AG08396 (cell line): ENCODE results near the gene PIGU.
A peak's percentile ranks its signal among the peaks of the same experiment; 100 is the strongest.
"Not testable (repeated sequence)": the region's sequence is repeated elsewhere in the genome, so short reads cannot be mapped to it uniquely, and the experiment has no call there.

Experiments
- DNase-seq: peaks from one replicate; pipeline ENCODE4 v3.0.0; 2012; ENCODE audit warnings: low spot score, mixed read lengths

PIGU gene

GRCh38 chr20:34532756-34533155 lies 144.1 kb downstream of the PIGU start:
- DNase-seq = no peak

GRCh38 chr20:34532320-34532719 lies 144.6 kb downstream of the PIGU start:
- DNase-seq = no peak

GRCh38 chr20:34531608-34532265 lies 145.2 kb downstream of the PIGU start:
- no peak for DNase-seq

- no peak for DNase-seq
Measured at GRCh38 chr20:34530342-34530741, 146.6 kb downstream of the PIGU start.

GRCh38 chr20:34529742-34530141 lies 147.2 kb downstream of the PIGU start:
- no peak for DNase-seq

- no peak for DNase-seq
Measured at GRCh38 chr20:34528921-34529297, 148.0 kb downstream of the PIGU start.

GRCh38 chr20:34527016-34527415 lies 149.9 kb downstream of the PIGU start:
- DNase-seq = no peak

- DNase-seq = no peak
Measured at GRCh38 chr20:34526466-34526865, 150.4 kb downstream of the PIGU start.

- DNase-seq = peak; percentile 94
Measured at GRCh38 chr20:34525709-34526416, 151.0 kb downstream of the PIGU start.

GRCh38 chr20:34525342-34525708 lies 151.6 kb downstream of the PIGU start:
- DNase-seq = no peak

- no peak for DNase-seq
Measured at GRCh38 chr20:34524426-34524825, 152.5 kb downstream of the PIGU start.

GRCh38 chr20:34522969-34523871 lies 153.7 kb downstream of the PIGU start:
- peak; percentile 27 for DNase-seq

GRCh38 chr20:34519841-34520240 lies 157.1 kb downstream of the PIGU start:
- DNase-seq = not testable (repeated sequence)

- DNase-seq = not testable (repeated sequence)
Measured at GRCh38 chr20:34518863-34519262, 158.0 kb downstream of the PIGU start.

GRCh38 chr20:34517114-34517505 lies 159.8 kb downstream of the PIGU start:
- no peak for DNase-seq

- peak; percentile 95 for DNase-seq
Measured at GRCh38 chr20:34516247-34517113, 160.4 kb downstream of the PIGU start, which contains the start of gene DYNLRB1. Gene DYNLRB1 (plus strand): TSS chr20:34516422. CDS start chr20:34516459, 37 bp downstream.

GRCh38 chr20:34515484-34516246 lies 161.2 kb downstream of the PIGU start:
- DNase-seq = peak; percentile 31

- DNase-seq = no peak
Measured at GRCh38 chr20:34514897-34515483, 161.9 kb downstream of the PIGU start.

GRCh38 chr20:34514034-34514433 lies 162.9 kb downstream of the PIGU start:
- not testable (repeated sequence) for DNase-seq

- no peak for DNase-seq
Measured at GRCh38 chr20:34512955-34513419, 163.9 kb downstream of the PIGU start.
